Spleen (tissue), 11 donors: ENCODE measurements around the gene LITAF. TPM values are rescaled to one million over a fixed set of nuclear protein-coding genes. Genes with fewer than 3 reads are reported as not detected.

Source experiments
- DNase-seq: peaks from one replicate; pipeline ENCODE4 v3.0.0-alpha.2; 2020
- H3K27ac ChIP-seq, 8 donors: fragments of 200-600 bp; sonication (generic) in 7 of 8; 1 replicate in 4 of 8; 2 replicates in 4 of 8; pipeline versions ENCODE4 v1.5.0 to v1.8.0; 2016 to 2021; ENCODE audit warnings: inconsistent platforms in 4 of 8, mild to moderate bottlenecking in 4 of 8, moderate library complexity in 1 of 8
- H3K27me3 ChIP-seq, 7 donors: fragments of 200-600 bp; sonication (generic) in 6 of 7; replicated peaks in 1 of 7; 1 replicate in 4 of 7; 2 replicates in 3 of 7; pipeline versions ENCODE4 v1.5.0 to v1.8.0; 2016 to 2021; ENCODE audit warnings: inconsistent platforms in 3 of 7, mild to moderate bottlenecking in 1 of 7
- H3K36me3 ChIP-seq, 6 donors: fragments of 200-600 bp; sonication (generic) in 5 of 6; 1 replicate in 4 of 6; 2 replicates in 2 of 6; pipeline versions ENCODE4 v1.5.0 to v1.8.0; 2016 to 2021; ENCODE audit warnings: inconsistent platforms in 2 of 6
- H3K4me1 ChIP-seq, 6 donors: fragments of 200-600 bp; sonication (generic) in 5 of 6; 1 replicate in 3 of 6; 2 replicates in 3 of 6; pipeline versions ENCODE4 v1.5.0 to v1.8.0; 2016 to 2021; ENCODE audit warnings: inconsistent platforms in 3 of 6
- H3K4me3 ChIP-seq, 8 donors: fragments of 200-600 bp; sonication (generic) in 7 of 8; 1 replicate in 4 of 8; 2 replicates in 4 of 8; pipeline versions ENCODE4 v1.5.0 to v1.8.0; 2016 to 2021; ENCODE audit warnings: inconsistent platforms in 4 of 8, mild to moderate bottlenecking in 4 of 8, moderate library complexity in 2 of 8
- H3K9me3 ChIP-seq, 8 donors: fragments of 200-600 bp; sonication (generic) in 7 of 8; 1 replicate in 4 of 8; 2 replicates in 4 of 8; pipeline versions ENCODE4 v1.5.0 to v1.8.0; 2016 to 2021; ENCODE audit warnings: inconsistent platforms in 4 of 8
- CTCF ChIP-seq, 11 experiments: fragments of 200-600 bp in 7 of 11; fragments of 450-650 bp in 4 of 11; sonication (generic) in 4 of 11; IDR thresholded peaks in 8 of 11; conservative IDR thresholded peaks in 3 of 11; 1 replicate in 7 of 11; 2 replicates in 4 of 11; pipeline versions ENCODE4 v1.4.0 to v1.8.0; 2016 to 2021; ENCODE audit warnings: antibody characterized with exemption in 11 of 11, inconsistent platforms in 4 of 11, mild to moderate bottlenecking in 1 of 11
- POLR2A ChIP-seq, 3 donors: fragments of 450-650 bp; IDR thresholded peaks; one replicate each; pipeline ENCODE4 v1.5.1; 2017; ENCODE audit warnings: antibody characterized with exemption in 3 of 3, mild to moderate bottlenecking in 1 of 3
- POLR2AphosphoS5 ChIP-seq, 3 donors: sonication (generic); formaldehyde crosslinking; IDR thresholded peaks; one replicate each; pipeline ENCODE4 v1.5.1; 2017; ENCODE audit warnings: antibody characterized with exemption in 3 of 3
- WGBS, 5 donors: extraction: QIAGEN DNeasy Blood & Tissue Kit in 3 of 5; methylation state at CpG; one replicate each; pipeline versions ENCODE4 v1.1.5 to v1.1.7; 2013 to 2018; 5-methylcytosine and 5-hydroxymethylcytosine counted together
- intact Hi-C: fragments of 100-400 bp; cut with DNase I; formaldehyde crosslinking; loops from one replicate; pipeline ENCODE4 v1.15.0; 2023; ENCODE audit warnings: low total_unique reads
- polyA plus RNA-seq, 3 donors: library from polyadenylated mRNA; stranded (reverse); fragments of 200-250 nt; gene quantifications; one replicate each; pipeline ENCODE4 v1.2.1, GENCODE V29; 2013
- total RNA-seq, 7 donors: library from RNA; depleted of rRNA in 3 of 7; stranded (reverse); fragments of >200 nt in 3 of 7; fragmentation: NEBNext Ultra II Directional in 4 of 7; extraction: Animal tissue kit (Norgen Biotek cat#: 25700) in 4 of 7; gene quantifications; one replicate each; pipeline versions ENCODE4 v1.1.0 to v1.2.1, GENCODE V29; 2016 to 2021
- donor health status: healthy with polysubstance abuse.
- donor health status: DM: no; HTN: no; CAD: no; lungs with moderate emphysema.
- donor health status: DM: no; HTN: no; CAD: no.
- donor health status: Bipolar disorder and iron deficiency.
- donor health status: healthy.
- donor health status: DM: no; HTN: no; CAD: no.
- donor health status: DM: yes; HTN: yes; CAD: no.

The LITAF gene
- total and polyA plus RNA-seq, 10 donors: 55.8 to 312 (median 162) TPM

DNA sequence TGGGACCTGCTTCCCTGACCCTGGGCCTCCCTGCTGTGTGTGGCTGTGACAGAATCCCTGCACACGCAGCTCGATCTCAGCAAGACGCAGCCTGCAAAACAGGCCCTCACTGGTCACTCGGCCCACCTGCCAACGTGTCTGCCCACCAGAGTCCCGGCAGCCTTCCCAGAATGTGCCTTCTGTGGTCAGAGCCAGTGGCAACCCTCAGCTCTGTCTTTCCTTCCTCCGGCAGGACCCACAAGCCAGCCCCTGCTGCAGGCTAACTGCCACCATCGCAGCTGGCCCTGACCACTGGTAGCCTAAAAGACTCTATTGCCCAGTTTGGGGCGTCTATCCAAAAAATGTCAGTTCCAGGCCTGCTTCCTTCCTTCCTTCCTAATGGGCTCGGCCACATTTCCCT, 83.2 kb downstream of the LITAF start:
- Histone ChIP-seq H3K9me3 (no peaks in the 10 kb centered on the region), H3K4me3 (no peak overlapping the region), H3K27me3 (no peaks in the 10 kb centered on the region), H3K4me1 (peaks cover 0 to 19% (median 5%) of the 10 kb centered on the region in 6 donors), H3K36me3 (peaks cover 0 to 4% (median 0%) of the 10 kb centered on the region in 6 donors), H3K27ac (no peak overlapping the region)
- no peak for DNase-seq
- TF ChIP-seq POLR2A (IDR thresholded peaks at IDR 0.05): no peak
- TF ChIP-seq POLR2AphosphoS5 (IDR thresholded peaks at IDR 0.05): no peak
- no peak for TF ChIP-seq CTCF (IDR thresholded peaks at IDR 0.05 in 8 of 11, conservative IDR thresholded peaks at IDR 0.05 in 3 of 11)
- 28 to 52% (median 39%) methylated on average over 7 to 10 of the region's 10 CpGs for WGBS, 5 donors
- intact Hi-C loops: no loop called here

DNA sequence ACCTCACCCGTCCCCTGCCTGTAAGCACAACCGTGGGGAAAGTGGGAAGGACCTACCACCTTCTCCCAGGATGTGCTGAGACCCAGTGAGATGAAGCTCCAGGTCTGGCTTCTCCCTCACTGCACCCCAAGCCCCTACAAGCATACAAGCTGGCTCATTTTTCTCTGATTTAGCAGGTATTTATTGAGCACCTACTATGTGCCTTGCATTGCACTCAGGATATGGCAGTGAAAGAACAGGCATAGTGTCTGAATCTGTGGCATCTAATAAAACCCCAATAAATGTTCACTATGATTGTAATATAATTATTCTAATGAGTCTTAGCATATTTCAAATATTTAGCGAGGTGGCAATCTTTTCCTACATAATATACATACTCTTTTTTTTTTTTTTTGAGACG, 84.5 kb downstream of the LITAF start:
- Histone ChIP-seq H3K27ac (no peak overlapping the region), H3K36me3 (no peaks in the 10 kb centered on the region), H3K27me3 (no peaks in the 10 kb centered on the region), H3K4me3 (no peak overlapping the region), H3K9me3 (no peaks in the 10 kb centered on the region), H3K4me1 (peaks cover 0 to 29% (median 14%) of the 10 kb centered on the region in 6 donors)
- intact Hi-C loops: no loop called here
- 52 to 87% (median 80%) methylated on average over 4 of the region's 4 CpGs for WGBS, 5 donors
- no peak for TF ChIP-seq CTCF (IDR thresholded peaks at IDR 0.05 in 8 of 11, conservative IDR thresholded peaks at IDR 0.05 in 3 of 11)
- TF ChIP-seq POLR2A (IDR thresholded peaks at IDR 0.05): no peak
- TF ChIP-seq POLR2AphosphoS5 (IDR thresholded peaks at IDR 0.05): no peak
- no peak for DNase-seq

GRCh38 chr16:11501632-11502031, 85.1 kb downstream of the LITAF start:
- no peaks in the 10 kb centered on the region for H3K36me3 ChIP-seq
- no peaks in the 10 kb centered on the region for H3K27me3 ChIP-seq
- TF ChIP-seq POLR2A (IDR thresholded peaks at IDR 0.05) (no peak), POLR2AphosphoS5 (IDR thresholded peaks at IDR 0.05) (no peak), CTCF (IDR thresholded peaks at IDR 0.05 in 8 of 11, conservative IDR thresholded peaks at IDR 0.05 in 3 of 11) (no peak)
- 68 to 83% (median 73%) methylated on average over 6 to 9 of the region's 9 CpGs for WGBS, 5 donors
- no peak for DNase-seq
- H3K4me1 ChIP-seq: peaks cover 0 to 29% (median 16%) of the 10 kb centered on the region in 6 donors
- no peaks in the 10 kb centered on the region for H3K9me3 ChIP-seq
- H3K4me3 ChIP-seq: no peak overlapping the region
- intact Hi-C loops: no loop called here
- no peak overlapping the region for H3K27ac ChIP-seq

GRCh38 chr16:11500700-11501346, 85.9 kb downstream of the LITAF start:
- 59 to 74% (median 64%) methylated on average over 22 to 24 of the region's 24 CpGs for WGBS, 5 donors
- intact Hi-C loops: no loop called here

More at GRCh38 chr16:11500700-11501346, 85.9 kb downstream of the LITAF start:
- Histone ChIP-seq H3K9me3 (no peaks in the 10 kb centered on the region), H3K27ac (no peak overlapping the region), H3K36me3 (no peaks in the 10 kb centered on the region), H3K4me1 (peaks cover 0 to 33% (median 21%) of the 10 kb centered on the region in 6 donors), H3K4me3 (no peak overlapping the region), H3K27me3 (no peaks in the 10 kb centered on the region)
- TF ChIP-seq POLR2A (IDR thresholded peaks at IDR 0.05) (no peak), POLR2AphosphoS5 (IDR thresholded peaks at IDR 0.05) (no peak), CTCF (IDR thresholded peaks at IDR 0.05 in 8 of 11, conservative IDR thresholded peaks at IDR 0.05 in 3 of 11) (no peak)
- no peak for DNase-seq
